ENCODE measurements around the gene SCN8A. TPM values are rescaled to one million over a fixed set of nuclear protein-coding genes. Genes with fewer than 3 reads are reported as not detected.

Gene SCN8A
- polyA plus RNA-seq, 1 donor = 0.25 TPM

DNA sequence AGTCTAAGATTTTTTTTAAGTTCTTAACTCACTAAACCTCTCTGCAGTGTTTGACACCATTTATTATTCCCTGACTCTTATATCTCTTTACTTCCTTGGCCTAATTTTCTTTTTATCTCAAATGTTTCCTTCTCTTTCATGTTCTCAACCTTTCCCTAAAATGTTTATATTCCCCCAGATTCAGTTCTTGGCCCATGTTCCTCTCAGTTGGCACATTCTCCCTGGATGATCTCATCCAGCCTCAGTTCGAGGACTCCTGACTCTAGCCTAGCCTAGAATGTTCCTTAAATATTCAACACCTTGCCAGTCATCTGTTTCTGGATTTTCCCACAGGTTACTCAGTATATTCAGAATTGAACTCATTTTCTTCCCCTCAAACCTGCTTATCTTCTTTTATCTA, 81.3 kb downstream of the SCN8A start:
- no peak for DNase-seq

DNA sequence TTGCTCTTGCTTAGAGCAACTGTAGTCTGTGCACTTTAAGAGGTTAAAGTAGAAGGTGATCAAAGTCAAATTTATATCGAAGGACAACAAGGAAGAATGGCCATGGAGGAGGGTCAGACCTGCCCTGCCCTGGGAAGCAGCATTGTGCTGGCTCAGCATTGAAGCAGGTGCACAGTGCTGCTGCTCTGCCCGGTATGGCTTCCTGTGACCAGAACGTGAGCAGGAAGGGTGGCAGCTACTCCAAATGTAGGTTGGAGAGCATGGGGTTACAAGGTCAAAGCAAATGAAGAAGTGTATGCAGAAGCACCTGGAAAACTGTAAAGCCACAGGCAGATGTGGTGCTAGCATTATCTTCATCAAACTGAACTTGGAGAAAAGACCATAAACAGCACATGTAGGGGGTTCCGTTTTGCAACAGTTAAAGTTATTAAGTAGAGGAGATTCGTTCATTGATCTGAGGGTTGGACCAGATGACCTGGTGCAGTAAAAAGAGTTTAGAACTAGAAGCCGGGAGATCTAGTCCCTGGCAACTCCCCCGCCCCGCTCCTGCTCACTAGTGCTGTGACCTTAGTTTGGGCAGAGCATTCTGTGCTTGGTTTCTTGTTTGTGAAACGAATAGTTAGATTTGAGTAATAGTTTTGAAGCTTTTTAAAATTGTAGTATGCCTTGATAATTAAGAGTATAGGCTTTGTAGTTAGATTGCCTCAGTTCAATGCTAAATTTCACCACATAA, 84.2 kb downstream of the SCN8A start:
- no peak for DNase-seq

DNA sequence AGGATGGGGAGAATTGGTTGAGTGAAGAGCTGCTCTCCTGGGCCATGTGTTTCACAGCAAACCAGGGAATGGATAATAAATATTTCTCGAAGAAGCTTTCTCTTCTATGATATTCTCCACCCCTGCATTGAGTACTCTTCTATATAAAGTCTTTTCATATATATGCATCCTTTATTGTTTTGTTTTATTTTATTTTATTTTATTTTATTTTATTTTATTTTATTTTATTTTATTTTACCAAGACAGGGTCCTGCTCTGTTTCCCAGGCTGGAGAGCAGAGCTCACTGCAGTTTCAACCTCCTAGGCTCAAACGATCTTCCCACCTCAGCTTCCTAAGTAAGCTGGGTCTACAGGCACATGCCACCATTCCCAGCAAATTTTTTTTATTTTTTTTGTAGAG, 85.8 kb downstream of the SCN8A start:
- DNase-seq = no peak

DNA sequence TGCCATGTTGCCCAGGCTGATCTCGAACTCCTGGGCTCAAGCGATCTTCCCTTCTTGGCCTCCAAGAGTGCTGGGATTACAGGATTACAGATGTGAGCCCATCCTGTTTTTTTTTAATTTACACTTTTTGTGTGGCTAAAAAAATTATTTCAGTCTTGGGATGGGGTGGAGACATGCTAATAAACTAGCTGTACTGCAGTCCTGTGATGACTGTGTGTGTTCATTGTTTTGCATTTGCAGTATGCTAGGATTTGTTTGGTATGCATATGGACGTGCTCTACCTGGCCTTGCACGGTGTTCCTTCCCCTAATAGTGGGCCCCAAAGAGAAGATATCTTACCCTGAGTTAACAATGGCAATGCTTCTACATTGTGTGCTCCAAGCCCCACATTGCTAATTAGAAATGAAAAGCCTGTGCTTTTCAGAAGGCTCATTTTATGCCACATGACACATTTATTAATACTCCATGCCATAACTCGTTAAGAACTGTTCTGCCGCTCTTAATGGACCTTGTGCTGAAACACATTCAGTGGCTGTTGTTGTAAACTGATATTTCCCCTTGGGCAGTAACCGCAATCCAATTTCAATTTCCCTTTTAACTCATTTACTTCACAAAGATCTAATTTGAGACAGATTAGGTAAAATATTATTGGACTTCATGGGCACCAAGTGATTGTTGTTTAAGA, 86.4 kb downstream of the SCN8A start:
- DNase-seq = no peak

DNA sequence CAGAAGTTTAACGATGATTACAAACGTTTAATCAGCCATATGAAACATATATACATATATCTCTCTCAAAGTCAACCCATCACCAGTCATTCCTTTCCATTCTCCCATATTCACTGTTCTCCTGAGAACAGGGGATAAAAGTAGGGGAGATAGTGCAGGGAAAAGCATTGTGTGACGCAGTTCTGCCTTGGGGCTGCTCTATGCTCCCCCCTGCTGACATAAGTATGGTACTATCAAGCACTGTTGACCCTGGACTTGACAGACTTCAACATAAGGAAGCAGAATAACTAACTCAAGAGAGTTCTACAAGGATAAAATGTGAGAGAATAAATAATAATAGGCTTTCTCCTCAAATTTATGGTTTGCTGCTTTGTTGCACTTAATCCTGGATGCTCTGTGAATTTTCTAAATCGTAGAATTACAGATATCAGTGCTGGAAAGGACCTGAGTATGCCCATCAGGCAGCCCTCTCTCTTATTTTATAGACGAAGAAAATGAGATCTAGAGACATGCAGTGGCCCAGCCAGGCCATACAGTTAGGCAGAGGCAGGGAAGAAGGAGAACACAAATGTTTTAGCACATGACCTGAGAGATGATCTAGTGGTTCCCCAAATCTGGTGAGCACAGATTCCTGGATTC, 87.2 kb downstream of the SCN8A start:
- no peak for DNase-seq

DNA sequence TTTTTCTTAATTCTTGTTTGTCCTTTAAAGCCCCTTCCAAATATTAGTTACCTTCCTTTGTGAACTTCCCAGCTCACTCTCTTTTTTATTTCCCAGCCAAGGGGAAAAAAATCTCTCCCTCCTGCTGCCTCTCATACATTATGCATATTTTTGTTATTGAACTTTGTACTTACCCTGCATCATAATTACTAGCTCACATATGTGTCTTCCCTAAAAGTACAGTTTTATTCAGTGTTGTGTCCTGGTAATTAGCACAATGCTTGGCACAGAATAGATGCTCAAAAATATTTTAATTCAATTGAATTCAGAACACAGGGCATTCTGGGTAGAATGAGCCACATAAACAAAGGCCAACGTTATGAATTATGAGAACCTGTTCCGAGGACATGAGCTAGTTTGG, 91.9 kb downstream of the SCN8A start:
- DNase-seq = no peak

DNA sequence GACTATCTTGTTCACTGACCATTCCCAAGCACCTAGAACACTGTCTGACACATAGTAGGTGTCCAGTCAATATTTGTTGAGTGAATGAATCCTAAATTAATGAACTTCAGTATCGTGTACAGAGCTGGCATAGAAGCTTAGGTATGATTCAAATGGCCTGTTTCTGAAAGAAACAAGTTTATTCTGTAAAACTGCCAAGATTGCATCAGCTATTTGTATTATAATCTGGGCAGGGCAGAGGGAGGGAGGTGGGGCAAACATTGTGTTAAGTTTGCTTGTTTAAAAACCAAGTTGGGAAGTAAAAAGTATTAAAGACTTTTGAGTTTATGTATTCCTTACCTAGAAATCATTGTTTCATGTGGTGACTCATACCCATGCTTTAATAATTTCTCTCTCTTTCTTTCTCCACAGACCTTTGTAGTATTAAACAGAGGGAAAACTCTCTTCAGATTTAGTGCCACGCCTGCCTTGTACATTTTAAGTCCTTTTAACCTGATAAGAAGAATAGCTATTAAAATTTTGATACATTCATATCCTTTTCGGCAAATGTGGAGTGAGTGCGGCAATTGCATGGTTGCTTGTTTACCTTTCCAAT, 92.8 kb downstream of the SCN8A start:
- no peak for DNase-seq

DNA sequence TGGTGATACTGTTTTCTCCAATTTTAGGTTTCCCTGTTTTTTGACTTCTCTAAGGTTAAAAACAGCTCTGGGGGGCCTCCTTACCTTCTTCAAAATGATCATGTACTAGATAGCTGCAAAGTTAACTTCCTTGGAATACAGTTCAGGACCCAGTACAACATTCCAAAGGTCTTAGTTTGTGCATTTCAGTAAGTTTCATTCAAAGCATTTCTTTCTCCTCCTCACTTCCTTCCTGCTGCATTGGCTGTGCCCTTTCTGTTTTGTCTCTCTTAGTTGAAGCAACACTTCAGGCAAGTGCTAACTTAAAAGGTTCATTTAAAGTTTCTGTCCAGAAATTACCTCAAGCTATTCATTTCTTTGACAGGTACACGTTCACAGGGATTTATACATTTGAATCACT, 95.7 kb downstream of the SCN8A start:
- no peak for DNase-seq

DNA sequence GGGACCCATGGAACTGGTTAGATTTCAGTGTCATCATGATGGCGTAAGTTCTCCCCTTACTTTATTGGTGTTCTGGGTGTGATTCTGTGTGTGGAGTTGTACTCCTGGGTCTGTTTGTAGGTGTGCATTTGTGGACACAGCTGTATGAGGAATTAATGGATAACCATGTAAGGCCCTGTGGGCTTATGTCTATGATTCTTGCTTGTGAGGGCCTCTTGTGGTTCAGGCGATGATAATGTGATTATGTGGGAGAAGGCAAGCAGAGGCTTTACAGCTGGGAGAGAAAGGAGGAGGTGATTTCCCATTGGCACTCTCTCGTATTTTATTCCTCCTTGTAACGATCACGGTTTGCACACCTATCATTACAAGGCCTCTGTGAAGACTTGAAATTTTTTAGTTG, 96.1 kb downstream of the SCN8A start:
- no peak for DNase-seq

DNA sequence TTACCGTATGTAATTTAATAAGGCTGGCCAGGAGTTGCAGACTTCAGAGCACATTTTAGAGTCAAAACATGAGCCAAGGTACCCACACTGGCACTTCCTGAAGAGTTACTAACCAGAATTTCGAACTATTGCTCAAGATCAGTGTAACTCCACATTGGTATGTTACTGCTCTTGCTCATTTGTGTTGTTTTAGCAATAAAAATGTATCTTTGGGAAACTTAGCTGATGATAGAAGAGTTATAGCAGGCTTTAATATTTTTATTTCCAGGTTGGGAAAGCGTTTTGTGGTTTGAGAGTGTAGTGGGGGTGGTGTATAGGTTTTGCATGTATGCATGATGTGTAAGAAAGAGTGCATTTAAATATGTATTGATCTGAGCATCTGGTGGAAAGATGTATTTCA, 96.6 kb downstream of the SCN8A start:
- no peak for DNase-seq

DNA sequence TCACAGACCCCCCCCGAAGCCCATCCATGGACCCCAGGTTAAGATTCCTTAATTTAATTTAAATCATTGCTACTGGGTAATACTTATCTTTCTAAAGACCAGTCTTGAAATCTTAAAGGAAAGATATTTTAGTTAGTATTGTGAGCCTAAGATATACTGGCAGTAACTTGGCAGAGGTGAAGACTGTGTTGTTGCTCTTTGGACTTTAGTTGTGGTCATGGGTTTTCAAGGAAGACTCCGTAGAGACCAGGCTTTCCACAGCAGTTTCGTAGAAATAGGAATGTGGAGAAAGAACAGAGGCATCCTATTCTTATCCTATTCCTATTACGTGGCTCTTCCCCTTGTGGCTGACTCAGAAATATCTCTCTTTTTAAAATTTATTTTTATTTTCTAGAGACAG, 99.0 kb downstream of the SCN8A start:
- no peak for DNase-seq

DNA sequence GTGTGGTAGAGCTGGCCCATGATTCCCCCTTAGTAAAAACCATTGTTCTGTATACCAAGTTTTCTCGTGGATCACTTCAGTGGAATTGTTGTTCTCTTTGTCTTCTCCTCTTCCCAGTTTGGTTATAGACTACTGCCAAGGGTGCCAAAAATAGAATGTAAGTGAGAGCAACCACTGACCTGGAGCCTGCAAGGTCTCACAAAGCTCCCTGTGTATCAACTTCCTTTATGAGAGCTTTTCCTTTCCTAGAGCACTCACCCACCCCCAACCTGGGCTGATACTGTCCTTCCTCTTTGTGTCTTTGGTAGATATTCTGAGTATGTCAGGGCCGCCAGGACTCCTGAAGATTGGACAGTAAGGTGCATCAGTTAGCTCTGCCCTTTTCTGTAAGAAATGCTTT, 101.0 kb downstream of the SCN8A start:
- DNase-seq = no peak

DNA sequence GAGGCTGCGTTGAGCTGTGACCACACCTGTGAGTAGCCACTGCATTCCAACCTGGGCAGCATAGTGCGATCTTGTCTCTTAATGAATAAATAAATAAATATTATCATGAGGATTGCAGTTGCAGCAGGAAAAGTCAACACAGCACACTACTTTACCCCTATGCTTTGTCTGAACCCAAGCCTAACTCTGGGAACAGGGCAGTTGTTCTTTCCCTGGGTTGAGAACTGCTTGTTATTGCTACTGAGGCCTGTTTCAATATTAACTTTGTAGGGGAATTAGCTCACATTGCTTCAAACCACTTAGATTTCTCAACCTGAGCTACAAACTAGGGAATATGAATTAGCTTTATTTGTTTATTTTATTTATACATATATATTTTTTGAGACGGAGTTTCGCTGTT, 102.5 kb downstream of the SCN8A start:
- DNase-seq = no peak

DNA sequence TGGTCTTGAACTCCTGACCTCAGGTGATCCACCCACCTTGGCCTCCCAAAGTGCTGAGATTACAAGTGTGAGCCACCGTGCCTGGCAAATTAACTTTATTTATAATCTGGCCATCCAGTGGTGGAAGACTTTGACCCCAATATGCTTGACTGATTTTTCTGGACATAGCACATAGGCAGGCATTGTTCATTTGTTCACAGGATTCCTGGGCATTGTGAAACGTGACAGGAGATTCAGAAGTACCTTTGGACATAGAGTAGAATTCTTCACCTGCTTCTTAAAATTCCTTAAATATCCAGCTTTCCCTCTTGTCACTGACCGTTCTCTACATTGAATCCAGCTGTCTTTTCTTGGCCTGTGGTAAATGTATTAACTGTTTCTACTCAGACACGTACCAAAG, 103.1 kb downstream of the SCN8A start:
- no peak for DNase-seq

DNA sequence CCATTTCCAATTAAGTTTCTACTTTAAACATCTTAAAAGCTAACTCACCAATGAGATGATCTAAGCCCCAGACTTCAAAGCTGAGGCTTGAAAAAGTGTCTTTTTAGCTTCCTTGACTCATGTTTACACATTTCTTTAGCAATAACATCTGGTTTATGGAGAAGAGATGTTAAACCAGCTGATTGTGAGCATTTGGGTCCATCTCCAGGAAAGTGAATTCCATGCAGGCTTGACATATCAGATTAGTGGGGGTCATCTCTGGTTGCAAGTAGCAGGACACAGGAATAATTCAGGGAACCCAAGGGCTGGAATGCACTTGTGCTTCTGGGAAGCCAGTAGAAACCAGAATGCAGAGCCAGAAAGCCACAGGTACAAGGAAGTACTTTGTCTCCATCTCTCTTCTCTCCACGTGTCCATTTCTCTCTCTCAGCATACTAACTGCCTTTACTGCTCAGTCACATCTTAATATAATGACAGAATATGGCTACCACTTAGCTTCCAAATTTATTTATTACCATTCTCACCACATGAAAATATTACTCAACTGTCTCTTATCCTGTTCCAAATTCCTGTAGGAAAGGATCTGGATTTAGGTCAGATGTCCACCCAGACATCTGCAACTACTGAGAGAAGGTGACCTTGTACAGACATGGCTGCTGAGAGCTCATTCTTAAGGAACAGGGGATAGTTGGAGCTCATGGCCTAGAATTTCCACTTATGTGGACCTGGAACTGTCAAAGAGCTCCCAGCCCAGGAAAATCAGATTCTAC, 104.4 kb downstream of the SCN8A start:
- peak; percentile 13 for DNase-seq

DNA sequence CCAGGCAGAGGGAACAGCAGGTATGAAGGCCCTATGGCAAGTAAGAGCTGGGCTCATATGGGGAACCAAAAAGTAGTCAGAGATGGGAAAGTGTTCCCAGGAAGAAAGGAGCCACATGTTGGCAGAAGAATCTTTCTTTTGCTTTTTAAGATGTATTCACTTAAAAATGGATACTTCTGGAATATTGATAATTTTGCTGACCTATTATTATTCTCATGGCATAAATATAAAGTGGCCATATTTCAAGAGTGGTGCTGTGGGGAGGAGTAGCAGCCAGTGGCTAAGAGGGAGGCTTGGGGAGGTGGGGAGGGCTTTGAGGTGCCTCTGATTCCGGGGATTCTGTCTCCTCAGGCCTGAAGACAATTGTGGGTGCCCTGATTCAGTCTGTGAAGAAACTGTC, 108.2 kb downstream of the SCN8A start:
- DNase-seq = no peak

DNA sequence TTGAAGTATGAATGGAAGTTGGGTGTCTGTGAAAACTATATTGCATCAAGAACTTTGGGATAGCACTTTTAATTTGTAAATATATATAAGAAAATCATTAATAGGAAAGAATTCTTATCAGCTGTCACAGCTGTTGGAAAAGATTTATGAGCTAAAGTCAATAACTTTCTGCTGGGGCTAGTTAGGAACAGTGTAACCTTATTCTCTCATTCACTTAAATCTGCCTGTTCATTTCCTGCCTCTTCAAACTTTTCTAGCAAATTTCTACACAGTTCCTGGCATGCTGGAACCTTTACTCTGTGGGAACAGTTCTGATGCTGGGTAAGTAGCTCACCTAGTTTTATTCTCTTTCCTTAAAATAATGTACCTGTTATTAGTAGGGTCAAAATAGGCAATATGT, 109.9 kb downstream of the SCN8A start:
- DNase-seq = no peak

DNA sequence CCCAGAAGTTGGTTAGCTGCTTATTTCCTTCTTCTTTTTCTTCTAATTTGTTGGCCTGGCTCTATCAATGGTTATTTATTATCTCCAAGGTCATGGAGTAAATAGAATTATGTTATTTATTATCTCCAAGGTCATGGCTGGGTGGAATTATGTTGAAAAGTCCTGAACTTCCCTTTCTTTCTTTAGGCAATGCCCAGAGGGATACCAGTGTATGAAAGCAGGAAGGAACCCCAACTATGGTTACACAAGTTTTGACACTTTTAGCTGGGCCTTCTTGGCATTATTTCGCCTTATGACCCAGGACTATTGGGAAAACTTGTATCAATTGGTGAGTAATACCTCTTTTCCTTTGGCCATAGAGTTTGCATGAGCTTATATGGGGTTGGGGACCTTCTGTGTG, 111.6 kb downstream of the SCN8A start:
- DNase-seq = no peak

DNA sequence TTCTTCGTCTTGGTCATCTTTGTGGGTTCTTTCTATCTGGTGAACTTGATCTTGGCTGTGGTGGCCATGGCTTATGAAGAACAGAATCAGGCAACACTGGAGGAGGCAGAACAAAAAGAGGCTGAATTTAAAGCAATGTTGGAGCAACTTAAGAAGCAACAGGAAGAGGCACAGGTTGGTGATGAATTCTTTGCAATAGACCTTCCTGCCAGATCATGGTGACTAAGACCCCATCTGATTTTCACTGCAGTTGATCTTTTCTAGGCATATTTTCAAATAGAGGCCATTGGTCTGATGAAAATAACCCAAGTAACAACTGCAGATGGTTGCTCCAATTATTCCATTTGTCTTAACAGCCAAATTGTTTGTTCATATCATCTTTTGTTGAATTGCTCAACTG, 114.4 kb downstream of the SCN8A start:
- no peak for DNase-seq

DNA sequence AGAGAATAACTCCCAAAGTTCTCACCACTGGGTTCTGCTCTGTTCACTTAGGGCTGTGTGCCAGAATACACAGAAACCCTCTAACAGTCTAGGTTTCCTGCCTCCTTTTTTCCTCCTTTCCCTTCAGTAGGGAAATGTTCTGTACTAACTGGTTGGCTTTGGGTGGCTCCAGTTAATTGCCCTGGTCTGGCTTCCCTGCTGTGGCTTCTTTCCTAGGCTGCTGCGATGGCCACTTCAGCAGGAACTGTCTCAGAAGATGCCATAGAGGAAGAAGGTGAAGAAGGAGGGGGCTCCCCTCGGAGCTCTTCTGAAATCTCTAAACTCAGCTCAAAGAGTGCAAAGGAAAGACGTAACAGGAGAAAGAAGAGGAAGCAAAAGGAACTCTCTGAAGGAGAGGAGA, 115.2 kb downstream of the SCN8A start:
- no peak for DNase-seq

DNA sequence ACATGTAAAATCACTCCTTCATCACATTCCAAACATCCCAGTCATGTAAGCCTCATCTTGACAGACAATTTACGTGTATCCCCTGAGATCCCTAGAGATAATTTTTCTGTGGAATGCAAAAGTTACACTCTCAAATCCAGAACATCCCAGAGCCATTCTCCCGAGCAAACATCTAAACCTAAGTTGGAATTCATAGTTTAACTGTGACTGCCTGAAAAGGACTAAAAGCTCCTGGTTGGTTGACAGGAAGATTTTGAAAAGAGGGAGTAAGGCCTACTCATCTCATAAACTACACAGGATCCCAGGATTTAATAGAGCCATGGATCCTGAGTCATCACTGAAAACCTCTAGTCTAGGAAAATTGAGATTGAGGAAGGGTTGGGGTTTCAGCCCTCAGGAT, 123.6 kb downstream of the SCN8A start:
- no peak for DNase-seq

DNA sequence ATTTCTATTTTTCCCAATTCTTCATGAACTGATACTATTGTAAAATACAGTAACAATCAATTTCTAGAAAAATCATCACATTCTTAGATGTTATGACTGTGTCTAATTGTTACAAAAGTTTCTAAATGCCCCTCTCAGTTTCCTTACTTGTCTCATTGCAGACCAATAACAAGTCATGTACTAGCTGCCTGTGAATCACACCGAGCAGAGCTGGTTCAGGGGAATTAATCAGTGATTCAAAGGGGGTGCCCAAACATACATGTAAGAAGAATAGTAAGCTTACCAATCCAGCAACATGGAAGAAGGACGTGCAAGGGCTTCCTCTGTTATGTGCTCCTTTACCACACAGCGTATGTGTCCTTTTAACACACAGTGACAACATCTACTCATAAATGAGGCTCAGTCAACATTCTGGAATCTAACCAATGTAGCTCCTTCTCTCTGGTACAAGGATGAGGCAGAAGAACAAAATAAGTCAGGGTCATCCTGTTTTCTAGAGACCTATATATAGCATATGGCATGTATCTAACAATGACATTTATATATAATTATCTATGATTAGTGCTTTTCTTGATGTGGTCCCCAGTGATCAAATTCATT, 126.4 kb downstream of the SCN8A start:
- DNase-seq = no peak

Measured in hindlimb muscle (tissue), 1 donor.